Measurements from ENCODE around the gene JMJD4. TPM values are rescaled to one million over a fixed set of nuclear protein-coding genes. Genes with fewer than 3 reads are reported as not detected.
A peak's percentile ranks its signal among the peaks of the same experiment; 100 is the strongest.

JMJD4 gene
- total and polyA plus RNA-seq, 2 donors (not counting 3 experiments of a cell fraction or from before 2014, with no cell fraction given): 17.3 to 31.2 TPM

GRCh38 chr1:227729881-227730629, 5.0 kb downstream of the JMJD4 start:
- H3K4me1 ChIP-seq (ENCODE audit: control insufficient read depth, extremely low read depth, insufficient read depth, low read length): peaks cover 8% of the 10 kb centered on the region
- dilution Hi-C loops (cut with MboI; ENCODE audit: extremely low pct_ligation_motif_present, low sequenced_read_pairs): no loop called here
- H3K9me3 ChIP-seq (replicated peaks; ENCODE audit: control insufficient read depth, insufficient read depth, low read length): no peaks in the 10 kb centered on the region
- POLR2A ChIA-PET: interaction anchor here (0.7 kb wide), 1 partner anchor 357 kb away, joined by 4 read pairs; no protein-coding TSS in a partner anchor
- peaks cover 0 to 7% of the 10 kb centered on the region in 2 experiments for H3K27me3 ChIP-seq (ENCODE audit: control insufficient read depth in 2 of 2, insufficient read depth in 2 of 2, low read length in 2 of 2)
- peaks cover 17% of the 10 kb centered on the region for H3K79me2 ChIP-seq (ENCODE audit: control insufficient read depth, insufficient read depth, low read length)
- no peak overlapping the region for H3K27ac ChIP-seq (ENCODE audit: insufficient read depth, low read depth, low read length)
- H2AFZ ChIP-seq (ENCODE audit: low read depth, low read length): no peak overlapping the region
- H3K9ac ChIP-seq (replicated peaks; ENCODE audit: extremely low read depth, insufficient read depth, low read length): no peak overlapping the region
- FAIRE-seq: peak; percentile 79
- intact Hi-C loops (cut with micrococcal nuclease): loop anchor here (1.0 to 10.0 kb wide), 4 partner anchors 167 to 355 kb away; partner anchors contain the start of genes ARF1 and ZNF678
- no peak overlapping the region for H3K4me3 ChIP-seq (replicated peaks in 1 of 3; ENCODE audit: insufficient read depth in 1 of 3, low read depth in 1 of 3, low read length in 3 of 3)
- DNase-seq (ENCODE audit: low read depth, low spot score): peak; percentile 47
- BruUV-seq (replicated peaks): no TSS peak
- CTCF ChIA-PET: interaction anchor here (0.7 to 2.2 kb wide), 7 partner anchors 9 to 224 kb away, joined by 3 to 13 read pairs (median 4); partner anchors contain the start of gene WNT9A
- TF ChIP-seq GATA2 (IDR thresholded peaks at IDR 0.05; ENCODE audit: insufficient read depth, insufficient read length, low read depth, low read length): no peak
- TF ChIP-seq POLR2AphosphoS5 (IDR thresholded peaks at IDR 0.05; ENCODE audit: insufficient read depth, low read depth, low read length): no peak
- peak; percentile 61 to 81 for TF ChIP-seq CTCF (IDR thresholded peaks at IDR 0.05; ENCODE audit: extremely low read depth in 1 of 2, insufficient read depth in 1 of 2, low read depth in 1 of 2, low read length in 2 of 2)
- peaks cover 0 to 21% of the 10 kb centered on the region in 2 experiments for H3K36me3 ChIP-seq (ENCODE audit: control insufficient read depth in 2 of 2, extremely low read depth in 1 of 2, insufficient read depth in 2 of 2, low read length in 2 of 2)
- no peaks in the 10 kb centered on the region for H4K20me1 ChIP-seq (replicated peaks; ENCODE audit: control insufficient read depth, extremely low read depth, insufficient read depth, low read length)
- H3K9me1 ChIP-seq (replicated peaks; ENCODE audit: control insufficient read depth, extremely low read depth, insufficient read depth, low read length): no peaks in the 10 kb centered on the region
- no peak overlapping the region for H3K4me2 ChIP-seq (ENCODE audit: insufficient read depth, low read length)

Measured in endothelial cell of umbilical vein (primary cell).